Panc1 (cell line): ENCODE results near the gene MYO19. TPM values are rescaled to one million over a fixed set of nuclear protein-coding genes. Genes with fewer than 3 reads are reported as not detected.

Experiments used
- ATAC-seq: fragments of 200-7000 bp; cut with Tn5 transposase; 2 replicates; pipeline ENCODE4 v1.9.1; 2020; ENCODE audit warnings: mild to moderate bottlenecking, moderate library complexity
- BruUV-seq: library from RNA; stranded (reverse); fragments of 400-500 nt; replicated peaks from 2 replicates; lab custom pipeline; 2021; lab: Mats Ljungman, UMichigan
- CTCF ChIA-PET: fragments of 300-600 bp; sonication (Branson Sonifier 250); formaldehyde crosslinking; loops from one replicate; lab custom pipeline; 2022; ENCODE audit warnings: antibody characterized with exemption; lab: Charles Lee
- POLR2A ChIA-PET: fragments of 300-600 bp; sonication (Branson Sonifier 250); formaldehyde crosslinking; loops from one replicate; lab custom pipeline; 2022; ENCODE audit warnings: antibody characterized with exemption; lab: Charles Lee
- DNase-seq: peaks from one replicate; pipeline ENCODE4 v3.0.0-alpha.2; 2010; ENCODE audit warnings: low read depth, low spot score
- H3K27ac ChIP-seq: 2 replicates; pipeline ENCODE4 v1.5.1; 2011; ENCODE audit warnings: mild to moderate bottlenecking, low read length, inconsistent platforms
- H3K27me3 ChIP-seq: fragments of 200-500 bp; sonication (Bioruptor generic); 2 replicates; pipeline ENCODE4 v1.6.0; 2014; ENCODE audit warnings: low read length, inconsistent platforms; ENCODE audit not compliant: control insufficient read depth, insufficient read depth
- H3K36me3 ChIP-seq: fragments of 200-500 bp; sonication (Bioruptor generic); 2 replicates; pipeline ENCODE4 v1.5.1; 2014; ENCODE audit warnings: inconsistent platforms, mild to moderate bottlenecking, low read length, moderate library complexity; ENCODE audit not compliant: control insufficient read depth, insufficient read depth
- H3K4me1 ChIP-seq: 2 replicates; pipeline ENCODE4 v1.5.1; 2011; ENCODE audit warnings: inconsistent platforms, mild to moderate bottlenecking, low read length, moderate library complexity; ENCODE audit not compliant: control insufficient read depth, insufficient read depth
- H3K4me3 ChIP-seq, 2 experiments: 2 replicates each; pipeline ENCODE4 v1.5.1; 2011 to 2012; ENCODE audit warnings: low read depth in 2 of 2, low read length in 2 of 2, mild to moderate bottlenecking in 2 of 2, inconsistent platforms in 1 of 2, moderate library complexity in 1 of 2
- H3K9me3 ChIP-seq: fragments of 200-500 bp; sonication (Bioruptor generic); 2 replicates; pipeline ENCODE4 v1.5.1; 2014; ENCODE audit warnings: low read depth, mild to moderate bottlenecking, inconsistent platforms, low read length, moderate library complexity; ENCODE audit not compliant: control insufficient read depth, insufficient read depth
- POLR2AphosphoS5 ChIP-seq: IDR thresholded peaks from 2 replicates; pipeline ENCODE4 v1.6.1; 2012; ENCODE audit warnings: mild to moderate bottlenecking, low read depth, low read length, moderate library complexity
- SIN3A ChIP-seq: IDR thresholded peaks from 2 replicates; pipeline ENCODE4 v1.6.1; 2012; ENCODE audit warnings: low read depth, mild to moderate bottlenecking, low read length, moderate library complexity, borderline replicate concordance; ENCODE audit not compliant: insufficient read depth
- TCF7L2 ChIP-seq: IDR thresholded peaks from 2 replicates; pipeline ENCODE4 v1.6.1; 2011; ENCODE audit warnings: mild to moderate bottlenecking, low read depth, low read length, inconsistent platforms
- in situ Hi-C: cut with HindIII; loops from 2 replicates; pipeline ENCODE4 v1.10.0; 2016; ENCODE audit warnings: low sequenced_read_pairs, low pct_unique_long_range_greater_than_20kb
- intact Hi-C: fragments of 100-400 bp; cut with micrococcal nuclease; formaldehyde crosslinking; loops from one replicate; pipeline ENCODE4 v1.10.0; 2022; ENCODE audit not compliant: unreplicated experiment
- total RNA-seq: library from RNA; stranded (reverse); gene quantifications from one replicate; pipeline ENCODE4 v1.2.1, GENCODE V29; 2021; ENCODE audit not compliant: unreplicated experiment
- TF ChIP-seq, protein P1 (sequence below): fragments of 450-650 bp; IDR thresholded peaks from 2 replicates; pipeline ENCODE4 v1.5.1; 2017; ENCODE audit warnings: mild to moderate bottlenecking
- TF ChIP-seq, protein P2 (sequence below), 2 experiments: IDR thresholded peaks; 2 replicates each; pipeline ENCODE4 v1.6.1; 2011 to 2012; ENCODE audit warnings: low read depth in 2 of 2, control low read depth in 1 of 2, low read length in 1 of 2, mild to moderate bottlenecking in 1 of 2, moderate library complexity in 1 of 2; ENCODE audit not compliant: insufficient read depth in 1 of 2

Gene MYO19
- total RNA-seq, 1 experiment from 2014 or later, result 88.0 TPM

DNA sequence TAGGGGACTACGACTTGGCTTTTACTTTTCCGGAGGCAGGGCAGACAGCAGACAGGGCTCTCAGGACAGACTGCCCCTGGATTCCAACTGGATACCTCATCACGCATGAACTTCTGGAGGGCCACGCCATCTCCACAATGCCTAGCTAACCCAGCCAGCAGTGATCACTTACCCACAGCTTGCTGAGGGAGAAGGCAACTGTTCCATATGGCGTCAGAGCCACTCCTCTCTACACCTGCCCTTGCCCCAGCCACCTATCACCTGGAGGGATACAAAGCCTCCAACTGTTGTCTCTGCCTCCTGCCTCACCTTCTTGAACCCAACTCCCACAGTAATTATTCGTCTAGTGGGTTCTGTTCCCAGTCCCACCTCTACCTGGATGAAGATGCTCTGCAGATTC lies 8.8 kb downstream of the MYO19 start:
- Histone ChIP-seq H3K9me3 (no peaks in the 10 kb centered on the region), H3K4me1 (no peaks in the 10 kb centered on the region), H3K27ac (no peak overlapping the region), H3K36me3 (peaks cover 8% of the 10 kb centered on the region), H3K4me3 (no peak overlapping the region), H3K27me3 (no peaks in the 10 kb centered on the region)
- in situ Hi-C loops, result no loop called here
- CTCF ChIA-PET, result no interaction called here
- intact Hi-C loops, result no loop called here
- DNase-seq (no peak), ATAC-seq (no peak)
- no peak for TF ChIP-seq SIN3A
- TF ChIP-seq, protein P1, sequence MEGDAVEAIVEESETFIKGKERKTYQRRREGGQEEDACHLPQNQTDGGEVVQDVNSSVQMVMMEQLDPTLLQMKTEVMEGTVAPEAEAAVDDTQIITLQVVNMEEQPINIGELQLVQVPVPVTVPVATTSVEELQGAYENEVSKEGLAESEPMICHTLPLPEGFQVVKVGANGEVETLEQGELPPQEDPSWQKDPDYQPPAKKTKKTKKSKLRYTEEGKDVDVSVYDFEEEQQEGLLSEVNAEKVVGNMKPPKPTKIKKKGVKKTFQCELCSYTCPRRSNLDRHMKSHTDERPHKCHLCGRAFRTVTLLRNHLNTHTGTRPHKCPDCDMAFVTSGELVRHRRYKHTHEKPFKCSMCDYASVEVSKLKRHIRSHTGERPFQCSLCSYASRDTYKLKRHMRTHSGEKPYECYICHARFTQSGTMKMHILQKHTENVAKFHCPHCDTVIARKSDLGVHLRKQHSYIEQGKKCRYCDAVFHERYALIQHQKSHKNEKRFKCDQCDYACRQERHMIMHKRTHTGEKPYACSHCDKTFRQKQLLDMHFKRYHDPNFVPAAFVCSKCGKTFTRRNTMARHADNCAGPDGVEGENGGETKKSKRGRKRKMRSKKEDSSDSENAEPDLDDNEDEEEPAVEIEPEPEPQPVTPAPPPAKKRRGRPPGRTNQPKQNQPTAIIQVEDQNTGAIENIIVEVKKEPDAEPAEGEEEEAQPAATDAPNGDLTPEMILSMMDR, result no peak
- TF ChIP-seq, protein P2, sequence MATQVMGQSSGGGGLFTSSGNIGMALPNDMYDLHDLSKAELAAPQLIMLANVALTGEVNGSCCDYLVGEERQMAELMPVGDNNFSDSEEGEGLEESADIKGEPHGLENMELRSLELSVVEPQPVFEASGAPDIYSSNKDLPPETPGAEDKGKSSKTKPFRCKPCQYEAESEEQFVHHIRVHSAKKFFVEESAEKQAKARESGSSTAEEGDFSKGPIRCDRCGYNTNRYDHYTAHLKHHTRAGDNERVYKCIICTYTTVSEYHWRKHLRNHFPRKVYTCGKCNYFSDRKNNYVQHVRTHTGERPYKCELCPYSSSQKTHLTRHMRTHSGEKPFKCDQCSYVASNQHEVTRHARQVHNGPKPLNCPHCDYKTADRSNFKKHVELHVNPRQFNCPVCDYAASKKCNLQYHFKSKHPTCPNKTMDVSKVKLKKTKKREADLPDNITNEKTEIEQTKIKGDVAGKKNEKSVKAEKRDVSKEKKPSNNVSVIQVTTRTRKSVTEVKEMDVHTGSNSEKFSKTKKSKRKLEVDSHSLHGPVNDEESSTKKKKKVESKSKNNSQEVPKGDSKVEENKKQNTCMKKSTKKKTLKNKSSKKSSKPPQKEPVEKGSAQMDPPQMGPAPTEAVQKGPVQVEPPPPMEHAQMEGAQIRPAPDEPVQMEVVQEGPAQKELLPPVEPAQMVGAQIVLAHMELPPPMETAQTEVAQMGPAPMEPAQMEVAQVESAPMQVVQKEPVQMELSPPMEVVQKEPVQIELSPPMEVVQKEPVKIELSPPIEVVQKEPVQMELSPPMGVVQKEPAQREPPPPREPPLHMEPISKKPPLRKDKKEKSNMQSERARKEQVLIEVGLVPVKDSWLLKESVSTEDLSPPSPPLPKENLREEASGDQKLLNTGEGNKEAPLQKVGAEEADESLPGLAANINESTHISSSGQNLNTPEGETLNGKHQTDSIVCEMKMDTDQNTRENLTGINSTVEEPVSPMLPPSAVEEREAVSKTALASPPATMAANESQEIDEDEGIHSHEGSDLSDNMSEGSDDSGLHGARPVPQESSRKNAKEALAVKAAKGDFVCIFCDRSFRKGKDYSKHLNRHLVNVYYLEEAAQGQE (IDR thresholded peaks at IDR 0.05; ENCODE audit: insufficient read depth in 1 of 2, low read depth in 2 of 2, low read length in 1 of 2), result no peak
- TF ChIP-seq POLR2AphosphoS5, result no peak
- no peak for TF ChIP-seq TCF7L2
- no TSS peak for BruUV-seq
- POLR2A ChIA-PET, result no interaction called here

DNA sequence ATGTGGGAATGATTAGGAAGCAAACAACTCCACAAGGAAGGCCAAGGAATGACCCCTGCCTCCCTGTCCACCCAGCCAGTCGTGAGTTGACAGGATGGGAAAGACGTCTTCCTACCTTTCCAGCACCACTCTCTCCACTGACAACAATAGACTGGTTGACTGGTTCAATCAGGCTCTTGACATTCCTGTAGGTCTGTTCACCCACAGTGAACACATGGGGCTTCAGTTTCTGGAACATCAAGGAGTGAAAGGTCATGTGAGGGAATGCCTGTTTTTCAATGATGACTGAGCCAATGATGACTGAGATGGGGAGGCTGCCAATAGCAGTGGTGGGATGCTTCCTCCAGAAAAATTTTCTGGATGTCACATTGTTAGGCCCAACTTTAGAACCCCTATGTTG lies 9.6 kb downstream of the MYO19 start:
- no TSS peak for BruUV-seq
- Histone ChIP-seq H3K4me1 (no peaks in the 10 kb centered on the region), H3K36me3 (peaks cover 7% of the 10 kb centered on the region), H3K27me3 (no peaks in the 10 kb centered on the region), H3K27ac (no peak overlapping the region), H3K9me3 (no peaks in the 10 kb centered on the region), H3K4me3 (no peak overlapping the region)
- POLR2A ChIA-PET, result no interaction called here
- no peak for TF ChIP-seq POLR2AphosphoS5
- TF ChIP-seq SIN3A, result no peak
- no peak for TF ChIP-seq TCF7L2
- TF ChIP-seq, protein P2 (IDR thresholded peaks at IDR 0.05; ENCODE audit: insufficient read depth in 1 of 2, low read depth in 2 of 2, low read length in 1 of 2), result no peak
- CTCF ChIA-PET, result no interaction called here
- in situ Hi-C loops (no loop called here), intact Hi-C loops (no loop called here)
- DNase-seq, result no peak
- no peak for ATAC-seq
